GM12801 (cell line): ENCODE results near the gene AQP12B.

Source experiments
- CTCF ChIP-seq: IDR thresholded peaks from one replicate; pipeline ENCODE4 v1.5.1; 2011; ENCODE audit warnings: control low read depth; ENCODE audit not compliant: insufficient read length; ENCODE audit errors: extremely low read depth

AQP12B gene

GRCh38 chr2:240642806-240643092, 39.9 kb downstream of the AQP12B start:
- TF ChIP-seq CTCF: no peak

- no peak for TF ChIP-seq CTCF
These were observed 40.5 kb downstream of the AQP12B start for GRCh38 chr2:240642061-240642805.

GRCh38 chr2:240640939-240641338, 41.7 kb downstream of the AQP12B start:
- TF ChIP-seq CTCF: no peak

DNA sequence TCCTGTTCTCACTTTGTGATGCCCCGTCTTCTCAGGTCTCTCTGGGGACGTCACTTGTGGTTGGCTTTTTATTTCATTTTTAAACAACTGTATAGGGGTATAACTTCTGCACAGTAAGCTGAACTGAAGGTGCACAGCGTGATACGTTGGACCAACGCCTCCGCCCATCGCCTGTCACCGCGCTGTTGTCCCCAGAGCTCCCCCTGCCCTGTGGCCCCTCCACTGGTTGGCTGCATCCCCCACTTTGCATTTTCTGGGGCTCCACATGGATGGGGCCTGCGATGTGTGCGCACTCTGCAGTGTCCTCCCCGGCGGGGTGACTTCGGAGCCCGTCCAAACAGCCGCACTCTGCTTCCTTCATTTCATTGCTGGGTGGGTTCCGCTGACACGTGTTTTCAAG, 43.1 kb downstream of the AQP12B start:
- no peak for TF ChIP-seq CTCF

GRCh38 chr2:240638512-240639160, 44.0 kb downstream of the AQP12B start:
- TF ChIP-seq CTCF: no peak

DNA sequence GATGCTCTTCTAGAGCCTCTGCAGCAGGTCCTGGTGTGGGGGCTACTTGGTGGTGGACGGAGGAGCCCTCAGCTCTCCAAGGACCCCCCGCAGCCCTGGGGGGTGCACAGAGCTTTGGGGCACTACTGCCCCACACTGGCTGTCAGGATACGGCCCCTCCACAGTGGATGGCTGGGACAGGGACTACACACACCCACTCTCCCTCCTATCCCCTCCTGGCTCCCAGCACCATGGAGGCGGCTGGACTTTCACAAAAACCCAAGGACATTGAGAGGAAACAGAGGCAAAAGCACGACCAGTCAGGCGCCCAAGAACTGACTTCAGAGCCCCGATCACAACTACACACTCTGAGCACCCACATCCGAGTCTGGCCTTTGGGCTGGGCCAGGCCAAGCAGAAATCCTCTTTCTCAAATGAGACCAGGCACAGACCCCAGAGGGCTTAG, 44.8 kb downstream of the AQP12B start:
- no peak for TF ChIP-seq CTCF

- TF ChIP-seq CTCF: no peak
These were observed 45.4 kb downstream of the AQP12B start for GRCh38 chr2:240637116-240637900.
